ENCODE results near the gene CTNNA3. TPM values are rescaled to one million over a fixed set of nuclear protein-coding genes. Genes with fewer than 3 reads are reported as not detected.
"Not testable (repeated sequence)": the region's sequence is repeated elsewhere in the genome, so short reads cannot be mapped to it uniquely, and the experiment has no call there.

The CTNNA3 gene
- polyA plus RNA-seq, 2 donors, result 0.08 to 0.10 TPM

- Histone ChIP-seq H3K4me1 (ENCODE audit: control insufficient read depth in 2 of 2, insufficient read depth in 2 of 2, low read length in 1 of 2) (no peaks in the 10 kb centered on the region), H3K4me3 (ENCODE audit: low read depth in 1 of 2, low read length in 2 of 2) (no peak overlapping the region), H3K27me3 (ENCODE audit: control insufficient read depth in 1 of 2, insufficient read depth in 2 of 2, low read length in 2 of 2) (no peaks in the 10 kb centered on the region), H3K27ac (ENCODE audit: low read depth in 2 of 2, low read length in 1 of 2) (no peak overlapping the region), H3K9me3 (ENCODE audit: control insufficient read depth in 2 of 2, insufficient read depth in 1 of 2, low read depth in 1 of 2, low read length in 1 of 2) (no peaks in the 10 kb centered on the region), H3K36me3 (ENCODE audit: control insufficient read depth in 2 of 2, insufficient read depth in 2 of 2, low read length in 1 of 2) (no peaks in the 10 kb centered on the region)
- WGBS, 2 donors, result 4 to 5% methylated on average over 2 of the region's 2 CpGs
These were observed 1.7 kb upstream of the CTNNA3 start for GRCh38 chr10:67697724-67698131.

- no peaks in the 10 kb centered on the region for H3K36me3 ChIP-seq (ENCODE audit: control insufficient read depth in 2 of 2, insufficient read depth in 2 of 2, low read length in 1 of 2)
- H3K4me1 ChIP-seq (ENCODE audit: control insufficient read depth in 2 of 2, insufficient read depth in 2 of 2, low read length in 1 of 2), result no peaks in the 10 kb centered on the region
- H3K27ac ChIP-seq (ENCODE audit: low read depth in 2 of 2, low read length in 1 of 2), result no peak overlapping the region
- no peaks in the 10 kb centered on the region for H3K9me3 ChIP-seq (ENCODE audit: control insufficient read depth in 2 of 2, insufficient read depth in 1 of 2, low read depth in 1 of 2, low read length in 1 of 2)
- H3K27me3 ChIP-seq (ENCODE audit: control insufficient read depth in 1 of 2, insufficient read depth in 2 of 2, low read length in 2 of 2), result no peaks in the 10 kb centered on the region
- no peak overlapping the region for H3K4me3 ChIP-seq (ENCODE audit: low read depth in 1 of 2, low read length in 2 of 2)
- 68 to 71% methylated on average over 2 of the region's 2 CpGs for WGBS, 2 donors
These were observed 684 bp upstream of the CTNNA3 start for GRCh38 chr10:67696679-67697078.

DNA sequence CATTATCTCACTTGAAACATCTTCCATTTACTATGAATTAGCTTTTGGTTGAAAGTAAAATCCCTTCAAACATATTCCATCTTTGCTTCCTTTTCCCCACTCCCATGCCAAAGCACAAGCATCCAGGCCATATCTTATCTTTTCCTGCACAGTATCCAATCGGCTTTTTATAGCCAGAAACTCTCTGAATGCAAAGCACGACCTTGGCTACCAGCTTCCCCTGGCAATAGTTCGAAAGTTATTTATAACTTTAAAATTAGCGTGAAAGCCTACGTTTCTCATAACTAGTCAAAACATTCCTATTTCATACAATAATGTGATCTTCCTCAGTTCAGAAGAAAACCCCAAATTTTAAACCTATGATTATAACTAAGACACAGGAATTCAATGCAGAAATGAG lies 440 bp downstream of the CTNNA3 start:
- no peaks in the 10 kb centered on the region for H3K27me3 ChIP-seq (ENCODE audit: control insufficient read depth in 1 of 2, insufficient read depth in 2 of 2, low read length in 2 of 2)
- H3K27ac ChIP-seq (ENCODE audit: low read depth in 2 of 2, low read length in 1 of 2), result no peak overlapping the region
- no peak overlapping the region for H3K4me3 ChIP-seq (ENCODE audit: low read depth in 1 of 2, low read length in 2 of 2)
- 27 to 34% methylated on average over 5 of the region's 5 CpGs for WGBS, 2 donors
- no peaks in the 10 kb centered on the region for H3K36me3 ChIP-seq (ENCODE audit: control insufficient read depth in 2 of 2, insufficient read depth in 2 of 2, low read length in 1 of 2)
- no peaks in the 10 kb centered on the region for H3K9me3 ChIP-seq (ENCODE audit: control insufficient read depth in 2 of 2, insufficient read depth in 1 of 2, low read depth in 1 of 2, low read length in 1 of 2)
- no peaks in the 10 kb centered on the region for H3K4me1 ChIP-seq (ENCODE audit: control insufficient read depth in 2 of 2, insufficient read depth in 2 of 2, low read length in 1 of 2)

GRCh38 chr10:67691861-67692260 lies 4.1 kb downstream of the CTNNA3 start:
- H3K27me3 ChIP-seq (ENCODE audit: control insufficient read depth in 1 of 2, insufficient read depth in 2 of 2, low read length in 2 of 2); H3K9me3 ChIP-seq (ENCODE audit: control insufficient read depth in 2 of 2, insufficient read depth in 1 of 2, low read depth in 1 of 2, low read length in 1 of 2); H3K4me3 ChIP-seq (ENCODE audit: low read depth in 1 of 2, low read length in 2 of 2); H3K27ac ChIP-seq (ENCODE audit: low read depth in 2 of 2, low read length in 1 of 2); H3K4me1 ChIP-seq (ENCODE audit: control insufficient read depth in 2 of 2, insufficient read depth in 2 of 2, low read length in 1 of 2); H3K36me3 ChIP-seq (ENCODE audit: control insufficient read depth in 2 of 2, insufficient read depth in 2 of 2, low read length in 1 of 2): not testable (repeated sequence)
- 95 to 96% methylated on average over 13 to 21 of the region's 25 CpGs for WGBS, 2 donors

DNA sequence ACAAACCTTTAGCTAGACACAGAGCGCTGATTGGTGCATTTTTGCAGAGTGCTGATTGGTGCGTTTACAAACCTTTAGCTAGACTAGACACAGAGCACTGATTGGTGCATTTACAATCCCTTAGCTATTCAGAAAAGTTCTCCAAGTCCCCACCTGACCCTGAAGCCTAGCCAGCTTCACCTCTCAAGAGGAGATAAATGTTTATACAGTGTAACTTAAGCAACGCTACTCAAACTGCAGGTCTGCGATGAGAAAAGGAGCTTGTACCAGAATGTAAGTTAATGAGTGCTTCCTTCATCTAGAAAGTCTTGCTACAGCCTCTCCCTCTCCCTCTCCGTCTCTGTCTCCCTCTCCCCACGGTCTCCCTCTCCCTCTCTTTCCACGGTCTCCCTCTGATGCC lies 5.5 kb downstream of the CTNNA3 start:
- not testable (repeated sequence) for H3K9me3 ChIP-seq (ENCODE audit: control insufficient read depth in 2 of 2, insufficient read depth in 1 of 2, low read depth in 1 of 2, low read length in 1 of 2); H3K4me3 ChIP-seq (ENCODE audit: low read depth in 1 of 2, low read length in 2 of 2); H3K27ac ChIP-seq (ENCODE audit: low read depth in 2 of 2, low read length in 1 of 2); H3K36me3 ChIP-seq (ENCODE audit: control insufficient read depth in 2 of 2, insufficient read depth in 2 of 2, low read length in 1 of 2); H3K27me3 ChIP-seq (ENCODE audit: control insufficient read depth in 1 of 2, insufficient read depth in 2 of 2, low read length in 2 of 2); H3K4me1 ChIP-seq (ENCODE audit: control insufficient read depth in 2 of 2, insufficient read depth in 2 of 2, low read length in 1 of 2)
- 94 to 96% methylated on average over 7 of the region's 7 CpGs for WGBS, 2 donors

GRCh38 chr10:67684140-67684539 lies 11.9 kb downstream of the CTNNA3 start:
- not testable (repeated sequence) for H3K9me3 ChIP-seq (ENCODE audit: control insufficient read depth in 2 of 2, insufficient read depth in 1 of 2, low read depth in 1 of 2, low read length in 1 of 2); H3K4me3 ChIP-seq (ENCODE audit: low read depth in 1 of 2, low read length in 2 of 2); H3K27me3 ChIP-seq (ENCODE audit: control insufficient read depth in 1 of 2, insufficient read depth in 2 of 2, low read length in 2 of 2); H3K36me3 ChIP-seq (ENCODE audit: control insufficient read depth in 2 of 2, insufficient read depth in 2 of 2, low read length in 1 of 2); H3K27ac ChIP-seq (ENCODE audit: low read depth in 2 of 2, low read length in 1 of 2); H3K4me1 ChIP-seq (ENCODE audit: control insufficient read depth in 2 of 2, insufficient read depth in 2 of 2, low read length in 1 of 2)
- WGBS, 2 donors, result 93 to 94% methylated on average over 8 of the region's 8 CpGs

- Histone ChIP-seq H3K36me3 (ENCODE audit: control insufficient read depth in 2 of 2, insufficient read depth in 2 of 2, low read length in 1 of 2) (no peaks in the 10 kb centered on the region), H3K27me3 (ENCODE audit: control insufficient read depth in 1 of 2, insufficient read depth in 2 of 2, low read length in 2 of 2) (no peaks in the 10 kb centered on the region), H3K9me3 (ENCODE audit: control insufficient read depth in 2 of 2, insufficient read depth in 1 of 2, low read depth in 1 of 2, low read length in 1 of 2) (no peaks in the 10 kb centered on the region), H3K27ac (ENCODE audit: low read depth in 2 of 2, low read length in 1 of 2) (no peak overlapping the region), H3K4me3 (ENCODE audit: low read depth in 1 of 2, low read length in 2 of 2) (no peak overlapping the region), H3K4me1 (ENCODE audit: control insufficient read depth in 2 of 2, insufficient read depth in 2 of 2, low read length in 1 of 2) (no peaks in the 10 kb centered on the region)
- 43 to 58% methylated on average over 1 of the region's 1 CpG for WGBS, 2 donors
These were observed 17.5 kb downstream of the CTNNA3 start for GRCh38 chr10:67678335-67678974.

- Histone ChIP-seq H3K4me1 (ENCODE audit: control insufficient read depth in 2 of 2, insufficient read depth in 2 of 2, low read length in 1 of 2) (no peaks in the 10 kb centered on the region), H3K27me3 (ENCODE audit: control insufficient read depth in 1 of 2, insufficient read depth in 2 of 2, low read length in 2 of 2) (no peaks in the 10 kb centered on the region), H3K9me3 (ENCODE audit: control insufficient read depth in 2 of 2, insufficient read depth in 1 of 2, low read depth in 1 of 2, low read length in 1 of 2) (no peaks in the 10 kb centered on the region), H3K27ac (ENCODE audit: low read depth in 2 of 2, low read length in 1 of 2) (no peak overlapping the region), H3K36me3 (ENCODE audit: control insufficient read depth in 2 of 2, insufficient read depth in 2 of 2, low read length in 1 of 2) (no peaks in the 10 kb centered on the region), H3K4me3 (ENCODE audit: low read depth in 1 of 2, low read length in 2 of 2) (no peak overlapping the region)
- 68 to 70% methylated on average over 2 of the region's 2 CpGs for WGBS, 2 donors
These were observed 19.7 kb downstream of the CTNNA3 start for GRCh38 chr10:67676208-67676825.

DNA sequence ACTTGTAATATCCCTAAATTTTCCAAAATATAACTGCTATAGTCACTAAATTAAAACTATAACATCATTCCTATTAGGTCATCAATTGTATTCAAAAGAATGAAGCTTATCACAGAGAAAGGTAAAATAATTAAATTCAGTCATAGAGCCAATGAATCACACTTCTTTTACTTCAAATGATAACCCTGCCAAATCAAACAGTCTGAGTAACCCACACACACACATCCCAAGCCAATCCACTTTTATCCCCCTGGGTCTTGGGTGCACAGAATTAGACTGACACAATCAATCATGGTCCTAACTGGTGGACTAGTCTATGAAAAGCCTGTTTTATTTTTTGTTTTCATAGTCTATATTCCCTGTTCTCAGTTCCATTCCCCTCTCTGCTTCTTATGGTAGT lies 25.6 kb downstream of the CTNNA3 start:
- H3K9me3 ChIP-seq (ENCODE audit: control insufficient read depth in 2 of 2, insufficient read depth in 1 of 2, low read depth in 1 of 2, low read length in 1 of 2), result no peaks in the 10 kb centered on the region
- H3K27me3 ChIP-seq (ENCODE audit: control insufficient read depth in 1 of 2, insufficient read depth in 2 of 2, low read length in 2 of 2), result no peaks in the 10 kb centered on the region
- H3K27ac ChIP-seq (ENCODE audit: low read depth in 2 of 2, low read length in 1 of 2), result no peak overlapping the region
- no peak overlapping the region for H3K4me3 ChIP-seq (ENCODE audit: low read depth in 1 of 2, low read length in 2 of 2)
- no peaks in the 10 kb centered on the region for H3K4me1 ChIP-seq (ENCODE audit: control insufficient read depth in 2 of 2, insufficient read depth in 2 of 2, low read length in 1 of 2)
- no peaks in the 10 kb centered on the region for H3K36me3 ChIP-seq (ENCODE audit: control insufficient read depth in 2 of 2, insufficient read depth in 2 of 2, low read length in 1 of 2)

DNA sequence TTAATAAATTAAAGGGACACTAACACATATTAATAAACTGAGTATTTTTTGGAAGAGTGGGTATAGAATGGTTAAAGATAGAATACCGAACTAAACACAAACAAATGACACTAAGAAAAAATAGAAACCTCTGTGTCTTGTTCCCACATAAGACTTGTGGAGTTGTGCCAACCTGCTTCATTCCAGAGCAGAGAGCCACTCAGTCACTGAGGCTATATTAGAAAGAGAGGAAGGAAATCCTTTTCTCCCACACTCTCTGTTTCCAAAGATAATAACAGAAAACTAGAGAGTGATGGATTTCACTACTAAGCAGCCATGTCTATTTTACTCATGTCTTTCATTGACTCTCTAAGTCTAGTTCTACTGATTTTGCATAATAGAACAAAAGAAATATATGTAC lies 26.0 kb downstream of the CTNNA3 start:
- Histone ChIP-seq H3K4me3 (ENCODE audit: low read depth in 1 of 2, low read length in 2 of 2) (no peak overlapping the region), H3K27me3 (ENCODE audit: control insufficient read depth in 1 of 2, insufficient read depth in 2 of 2, low read length in 2 of 2) (no peaks in the 10 kb centered on the region), H3K27ac (ENCODE audit: low read depth in 2 of 2, low read length in 1 of 2) (no peak overlapping the region), H3K9me3 (ENCODE audit: control insufficient read depth in 2 of 2, insufficient read depth in 1 of 2, low read depth in 1 of 2, low read length in 1 of 2) (no peaks in the 10 kb centered on the region), H3K36me3 (ENCODE audit: control insufficient read depth in 2 of 2, insufficient read depth in 2 of 2, low read length in 1 of 2) (no peaks in the 10 kb centered on the region), H3K4me1 (ENCODE audit: control insufficient read depth in 2 of 2, insufficient read depth in 2 of 2, low read length in 1 of 2) (no peaks in the 10 kb centered on the region)
- WGBS, 2 donors, result 12 to 40% methylated on average over 1 of the region's 1 CpG

Measured in esophagus (tissue), 2 donors.